Measurements from ENCODE around the gene ZNF710.

Gene ZNF710

DNA sequence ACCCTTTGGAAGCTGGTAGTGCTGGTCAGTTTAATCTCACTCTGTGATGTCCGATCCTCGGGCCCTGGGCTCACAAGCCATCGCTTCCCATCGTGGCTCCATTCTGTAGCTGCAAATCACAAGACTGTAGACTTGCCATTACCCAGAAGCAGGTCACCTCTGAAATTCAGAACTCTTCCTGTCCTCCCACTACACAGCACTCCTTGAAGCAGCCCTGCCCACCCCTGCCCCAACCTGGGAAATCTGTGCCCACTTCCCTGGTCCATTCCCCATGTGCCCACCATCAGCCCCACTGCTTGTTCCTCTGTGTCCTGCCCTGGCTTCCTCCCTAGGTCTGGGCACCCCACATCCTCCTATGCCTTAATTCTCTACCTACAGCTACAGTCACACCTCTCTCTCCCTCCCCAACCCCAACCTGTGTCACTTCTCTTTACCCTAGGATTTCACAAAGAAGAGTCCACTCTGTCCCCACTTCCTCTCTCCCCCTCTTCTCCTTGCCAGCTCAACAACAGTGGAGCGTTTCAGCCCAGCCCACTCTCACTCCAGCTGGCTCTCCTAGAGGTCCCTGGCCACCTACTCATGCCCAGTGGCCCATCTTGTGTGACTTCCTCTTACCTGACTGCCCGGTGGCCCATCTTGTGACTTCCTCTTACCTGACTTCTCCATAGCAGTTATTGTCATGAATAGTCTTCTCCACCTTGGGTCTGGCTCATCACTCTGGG lies 8.3 kb downstream of the ZNF710 start:
- ChIA-PET CTCF (interaction anchor here (0.8 to 1.3 kb wide), 2 partner anchors 11 to 62 kb away, joined by 3 to 4 read pairs; no protein-coding TSS in a partner anchor), POLR2A (no interaction called here)
- DNase-seq (ENCODE audit: low read depth, low spot score) = no peak
- H3K4me3 ChIP-seq (ENCODE audit: low read depth, low read length) = no peak overlapping the region
- TF ChIP-seq CTCF (IDR thresholded peaks at IDR 0.05; ENCODE audit: insufficient read depth, low read length, missing control alignments) = no peak

- no peak for TF ChIP-seq CTCF (IDR thresholded peaks at IDR 0.05; ENCODE audit: insufficient read depth, low read length, missing control alignments)
- CTCF ChIA-PET = no interaction called here
Measured at GRCh38 chr15:90011705-90012104, 10.6 kb downstream of the ZNF710 start.

DNA sequence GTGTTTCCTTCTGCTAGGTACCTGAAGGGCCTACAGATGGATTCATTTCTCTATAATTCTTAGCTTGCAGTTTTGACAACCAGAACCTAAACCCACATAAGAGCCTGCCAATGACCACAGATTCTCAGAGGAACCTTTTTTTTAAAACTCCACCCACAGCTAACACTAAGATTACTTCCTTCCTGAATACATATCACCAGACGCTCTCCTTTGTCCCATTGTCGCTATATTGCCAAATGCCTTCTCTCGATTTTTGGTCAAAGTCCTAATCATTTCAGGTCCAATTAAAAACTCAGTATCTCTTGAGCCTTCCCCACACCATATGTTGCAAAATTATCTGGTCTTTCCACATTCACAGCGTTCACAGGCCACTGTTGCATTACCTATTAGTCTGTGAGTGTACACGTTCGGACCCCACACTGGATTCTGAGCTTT lies 12.4 kb downstream of the ZNF710 start:
- no peak for DNase-seq (ENCODE audit: low read depth, low spot score)
- no peak overlapping the region for H3K4me3 ChIP-seq (ENCODE audit: low read depth, low read length)
- CTCF ChIA-PET = interaction anchor here (1.0 kb wide), 1 partner anchor 60 kb away, joined by 3 read pairs; no protein-coding TSS in a partner anchor
- TF ChIP-seq CTCF (IDR thresholded peaks at IDR 0.05; ENCODE audit: insufficient read depth, low read length, missing control alignments) = no peak
- POLR2A ChIA-PET = no interaction called here

More at GRCh38 chr15:90011705-90012104, 10.6 kb downstream of the ZNF710 start:
- no peak overlapping the region for H3K4me3 ChIP-seq (ENCODE audit: low read depth, low read length)
- POLR2A ChIA-PET = no interaction called here
- no peak for DNase-seq (ENCODE audit: low read depth, low spot score)

DNA sequence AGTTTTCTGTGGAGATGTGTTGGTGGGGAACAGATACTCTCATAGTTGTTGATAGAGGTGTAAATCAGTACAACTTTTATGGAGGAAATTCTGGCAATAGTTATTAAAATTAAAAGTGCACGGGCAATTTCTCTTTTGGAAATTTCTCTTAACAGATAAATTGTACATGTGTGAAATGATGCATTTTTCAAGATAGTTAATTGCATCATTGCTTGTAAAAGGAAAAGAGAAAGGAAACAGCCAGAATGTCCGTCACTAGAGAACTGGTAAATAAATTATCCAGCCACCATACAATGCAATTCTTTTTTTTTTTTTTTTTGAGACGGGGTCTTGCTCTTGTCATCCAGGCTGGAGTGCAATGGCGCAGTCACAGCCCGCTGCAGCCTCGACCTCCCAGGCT lies 14.2 kb downstream of the ZNF710 start:
- DNase-seq (ENCODE audit: low read depth, low spot score) = no peak
- CTCF ChIA-PET = no interaction called here
- H3K4me3 ChIP-seq (ENCODE audit: low read depth, low read length) = no peak overlapping the region
- POLR2A ChIA-PET = no interaction called here
- TF ChIP-seq CTCF (IDR thresholded peaks at IDR 0.05; ENCODE audit: insufficient read depth, low read length, missing control alignments) = no peak

DNA sequence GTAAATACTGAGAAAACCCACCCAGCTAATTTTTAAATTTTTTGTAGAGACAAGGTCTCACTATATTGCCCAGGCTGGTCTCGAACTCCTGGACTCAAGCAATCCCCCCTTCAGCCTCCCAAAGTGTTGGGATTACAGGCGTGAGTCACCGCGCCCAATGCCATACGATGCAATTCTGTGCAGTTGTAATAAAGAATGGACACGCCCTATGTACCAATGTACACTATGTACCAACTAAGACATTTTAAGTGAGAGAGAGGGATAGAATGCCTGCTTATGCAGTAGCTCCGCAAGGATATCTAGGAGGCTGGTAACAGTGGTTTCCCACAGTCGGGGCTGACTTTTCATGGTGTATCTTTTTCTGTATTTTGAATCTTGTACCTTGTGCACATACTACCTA lies 14.6 kb downstream of the ZNF710 start:
- TF ChIP-seq CTCF (IDR thresholded peaks at IDR 0.05; ENCODE audit: insufficient read depth, low read length, missing control alignments) = no peak
- CTCF ChIA-PET = interaction anchor here (1.1 kb wide), 1 partner anchor 9 kb away, joined by 3 read pairs; no protein-coding TSS in a partner anchor
- POLR2A ChIA-PET = no interaction called here

DNA sequence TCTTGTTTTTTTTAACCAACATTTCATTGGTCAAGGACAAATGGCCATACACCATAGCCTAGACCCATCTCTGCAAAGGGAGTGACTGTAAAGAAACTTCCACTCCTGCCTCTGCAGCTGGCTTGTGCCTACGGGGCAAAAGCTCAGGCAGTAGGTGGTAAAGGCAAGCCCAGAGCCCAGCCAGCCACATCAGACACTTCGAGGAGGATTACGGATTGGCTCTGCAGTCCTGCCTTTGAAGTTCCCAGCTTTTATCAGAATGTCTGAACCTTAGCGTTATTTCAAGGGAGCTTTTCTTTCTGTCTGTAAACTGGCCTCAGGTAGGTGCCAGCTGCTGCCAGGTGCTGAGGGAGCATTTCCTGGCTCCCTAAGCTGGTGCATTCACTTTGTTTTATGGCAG lies 15.6 kb downstream of the ZNF710 start:
- CTCF ChIA-PET = interaction anchor here (0.9 to 1.1 kb wide), 2 partner anchors 8 to 10 kb away, joined by 3 to 4 read pairs; no protein-coding TSS in a partner anchor
- TF ChIP-seq CTCF (IDR thresholded peaks at IDR 0.05; ENCODE audit: insufficient read depth, low read length, missing control alignments) = no peak
- no peak overlapping the region for H3K4me3 ChIP-seq (ENCODE audit: low read depth, low read length)
- DNase-seq (ENCODE audit: low read depth, low spot score) = no peak
- POLR2A ChIA-PET = interaction anchor here (0.7 kb wide), 1 partner anchor 11 kb away, joined by 3 read pairs; no protein-coding TSS in a partner anchor

More for the DNA sequence above, 14.6 kb downstream of the ZNF710 start:
- H3K4me3 ChIP-seq (ENCODE audit: low read depth, low read length) = no peak overlapping the region
- DNase-seq (ENCODE audit: low read depth, low spot score) = no peak
